ENCODE data around the gene MAP2K6.
A peak's percentile ranks its signal among the peaks of the same experiment; 100 is the strongest.

MAP2K6 gene

DNA sequence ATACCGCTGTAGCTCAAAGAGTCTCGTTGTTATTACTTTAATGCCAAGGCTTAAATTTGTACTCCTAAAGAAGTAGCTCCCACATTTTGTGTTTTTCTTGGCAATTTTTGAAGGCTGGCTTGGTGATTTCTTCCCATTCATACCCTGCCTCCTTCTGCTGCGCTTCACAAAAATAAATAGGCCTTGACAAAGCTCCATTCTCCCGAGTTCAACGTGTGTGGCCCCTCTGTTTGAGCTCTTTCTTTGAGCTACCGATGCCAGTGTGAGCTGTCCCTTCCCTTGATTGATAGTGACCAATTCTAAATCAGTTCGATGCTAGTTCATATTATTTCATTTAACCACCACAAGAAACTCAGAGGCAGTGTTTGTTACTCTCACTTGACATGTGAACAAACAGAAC, 96.8 kb downstream of the MAP2K6 start:
- no peaks in the 10 kb centered on the region for H3K9me3 Mint-ChIP-seq (ENCODE audit: low read depth)
- H3K4me3 Mint-ChIP-seq = no peak overlapping the region
- no peaks in the 10 kb centered on the region for H3K27me3 Mint-ChIP-seq
- peaks cover 7% of the 10 kb centered on the region for H3K4me1 Mint-ChIP-seq (ENCODE audit: low read depth)
- H3K27ac Mint-ChIP-seq = no peak overlapping the region
- peaks cover 20% of the 10 kb centered on the region for H3K36me3 Mint-ChIP-seq

DNA sequence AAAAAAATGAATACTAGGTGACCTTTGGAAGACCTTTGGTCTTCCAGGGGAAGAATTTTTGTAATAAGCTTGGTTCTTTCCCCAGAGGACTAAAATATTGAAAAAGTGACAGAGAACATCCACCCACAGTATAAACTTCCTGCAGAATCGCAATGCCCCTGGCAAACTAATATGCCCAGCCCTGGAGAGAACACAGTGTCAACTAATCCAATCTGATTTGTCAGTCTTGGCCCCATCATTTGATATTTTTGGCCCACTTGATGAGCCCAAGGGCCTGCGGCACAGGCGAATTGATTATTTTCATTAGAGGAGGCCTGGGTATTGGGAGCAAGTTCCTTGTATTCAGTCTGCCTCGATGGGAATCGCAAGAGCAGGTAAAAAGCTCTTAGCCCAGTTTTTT, 98.4 kb downstream of the MAP2K6 start:
- H3K36me3 Mint-ChIP-seq = peaks cover 19% of the 10 kb centered on the region
- no peaks in the 10 kb centered on the region for H3K9me3 Mint-ChIP-seq (ENCODE audit: low read depth)
- H3K27me3 Mint-ChIP-seq = no peaks in the 10 kb centered on the region
- no peak overlapping the region for H3K27ac Mint-ChIP-seq
- H3K4me3 Mint-ChIP-seq = no peak overlapping the region
- H3K4me1 Mint-ChIP-seq (ENCODE audit: low read depth) = peaks cover 7% of the 10 kb centered on the region

DNA sequence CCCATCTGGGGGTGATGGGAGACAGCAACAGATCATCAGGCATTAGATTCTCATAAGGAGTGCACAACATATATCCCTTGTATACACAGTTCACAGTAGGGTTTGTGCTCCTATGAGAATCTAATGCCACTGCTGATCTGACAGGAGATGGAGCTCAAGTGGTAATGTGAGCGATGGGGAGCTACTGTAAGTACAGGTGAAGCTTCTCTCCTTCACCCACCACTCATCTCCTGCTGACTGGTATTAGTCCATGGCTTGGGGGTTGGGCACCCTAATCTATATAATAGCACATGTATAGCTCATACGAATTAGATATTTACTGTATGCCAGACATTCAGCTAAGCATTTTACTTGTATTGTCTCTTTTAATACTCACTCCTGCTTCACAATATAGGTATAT, 101.7 kb downstream of the MAP2K6 start:
- Mint-ChIP-seq H3K9me3 (ENCODE audit: low read depth) (no peaks in the 10 kb centered on the region), H3K4me1 (ENCODE audit: low read depth) (peaks cover 3% of the 10 kb centered on the region), H3K27me3 (no peaks in the 10 kb centered on the region), H3K4me3 (no peak overlapping the region), H3K36me3 (peaks cover 25% of the 10 kb centered on the region), H3K27ac (no peak overlapping the region)

DNA sequence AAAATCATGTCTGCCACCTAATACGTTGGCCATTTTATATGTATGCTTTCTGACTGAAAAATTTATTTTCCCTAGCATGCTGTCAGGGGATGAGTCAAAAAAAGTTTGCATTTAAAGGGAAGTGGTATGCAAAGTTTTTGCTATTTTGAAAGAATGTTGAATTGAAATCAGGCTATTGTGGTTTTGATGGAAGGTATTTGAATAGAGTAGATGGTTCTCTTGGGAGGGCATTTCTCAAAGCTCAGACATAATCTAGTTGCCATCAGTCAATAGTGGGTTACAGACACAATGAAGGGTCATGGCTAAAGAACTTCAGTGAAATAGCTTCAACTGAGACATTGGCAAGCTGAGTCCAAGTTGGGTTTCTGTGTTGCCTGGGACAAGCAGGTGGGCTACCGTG, 102.4 kb downstream of the MAP2K6 start:
- H3K27ac Mint-ChIP-seq = no peak overlapping the region
- no peak overlapping the region for H3K4me3 Mint-ChIP-seq
- H3K4me1 Mint-ChIP-seq (ENCODE audit: low read depth) = peaks cover 3% of the 10 kb centered on the region
- no peaks in the 10 kb centered on the region for H3K9me3 Mint-ChIP-seq (ENCODE audit: low read depth)
- H3K36me3 Mint-ChIP-seq = peaks cover 24% of the 10 kb centered on the region
- no peaks in the 10 kb centered on the region for H3K27me3 Mint-ChIP-seq

DNA sequence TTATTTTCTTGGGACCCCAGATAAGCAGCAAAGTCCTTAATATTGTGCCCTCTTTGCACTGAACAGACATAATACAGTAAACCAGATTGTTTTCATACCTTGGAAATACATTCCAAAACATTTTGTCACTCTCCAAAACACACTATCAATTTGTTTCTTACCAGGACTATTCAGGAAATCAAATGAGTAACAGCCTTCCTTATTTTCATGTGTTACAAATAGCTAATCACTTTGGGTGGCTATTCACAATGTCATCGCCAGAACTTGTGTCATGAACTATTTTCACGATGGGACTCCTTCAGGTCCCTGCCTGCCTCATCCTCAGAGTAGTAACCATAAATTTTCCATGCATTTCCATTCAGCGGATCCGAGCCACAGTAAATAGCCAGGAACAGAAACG, 104.5 kb downstream of the MAP2K6 start:
- Mint-ChIP-seq H3K4me1 (ENCODE audit: low read depth) (no peaks in the 10 kb centered on the region), H3K27me3 (no peaks in the 10 kb centered on the region), H3K4me3 (no peak overlapping the region), H3K9me3 (ENCODE audit: low read depth) (no peaks in the 10 kb centered on the region), H3K36me3 (peaks cover 28% of the 10 kb centered on the region), H3K27ac (no peak overlapping the region)

DNA sequence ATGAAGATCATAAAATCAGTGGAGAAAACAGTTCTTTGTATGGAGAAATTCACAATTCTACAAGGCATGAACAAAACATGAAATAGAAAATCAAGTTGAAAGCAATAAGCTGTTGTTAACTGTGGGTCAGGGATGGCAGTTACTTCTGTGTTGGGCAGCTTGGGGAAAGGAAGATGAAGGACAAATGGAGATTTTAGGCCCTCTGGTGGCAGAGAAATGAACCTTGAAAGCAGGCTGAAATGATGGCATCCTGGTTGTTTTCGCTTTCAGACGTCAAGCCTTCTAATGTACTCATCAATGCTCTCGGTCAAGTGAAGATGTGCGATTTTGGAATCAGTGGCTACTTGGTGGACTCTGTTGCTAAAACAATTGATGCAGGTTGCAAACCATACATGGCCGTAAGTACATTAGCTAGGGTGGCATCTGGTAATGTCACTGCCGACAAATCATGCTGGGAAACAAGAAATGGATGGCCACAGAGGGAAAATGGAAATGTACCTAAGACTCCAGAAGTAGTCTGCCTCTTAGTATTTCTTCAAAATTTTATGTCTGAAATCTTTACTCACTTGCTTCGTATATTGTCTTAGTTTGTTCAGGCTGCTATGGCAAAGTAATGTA, 108.9 kb downstream of the MAP2K6 start:
- H3K9me3 Mint-ChIP-seq (ENCODE audit: low read depth) = no peaks in the 10 kb centered on the region
- H3K27me3 Mint-ChIP-seq = no peaks in the 10 kb centered on the region
- no peak overlapping the region for H3K27ac Mint-ChIP-seq
- H3K4me3 Mint-ChIP-seq = no peak overlapping the region
- H3K4me1 Mint-ChIP-seq (ENCODE audit: low read depth) = no peaks in the 10 kb centered on the region
- peaks cover 36% of the 10 kb centered on the region for H3K36me3 Mint-ChIP-seq

DNA sequence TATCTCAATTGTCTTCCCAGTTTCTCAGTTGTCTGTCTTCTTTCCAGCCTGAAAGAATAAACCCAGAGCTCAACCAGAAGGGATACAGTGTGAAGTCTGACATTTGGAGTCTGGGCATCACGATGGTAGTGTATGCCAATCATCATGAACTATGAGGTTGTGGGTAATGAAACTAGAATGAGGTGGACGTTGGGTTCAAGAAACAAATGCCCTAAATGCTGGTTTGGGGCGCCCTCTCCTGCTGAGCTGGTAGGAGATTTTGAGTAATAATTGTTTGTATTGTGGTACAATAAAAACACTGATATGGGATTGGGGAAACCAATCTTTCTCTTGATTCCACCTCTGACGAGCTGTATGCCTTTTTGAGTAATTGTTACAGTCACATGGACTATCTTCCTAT, 110.4 kb downstream of the MAP2K6 start:
- Mint-ChIP-seq H3K4me1 (ENCODE audit: low read depth) (no peaks in the 10 kb centered on the region), H3K4me3 (no peak overlapping the region), H3K27ac (no peak overlapping the region), H3K27me3 (no peaks in the 10 kb centered on the region), H3K36me3 (peaks cover 28% of the 10 kb centered on the region), H3K9me3 (ENCODE audit: low read depth) (no peaks in the 10 kb centered on the region)

DNA sequence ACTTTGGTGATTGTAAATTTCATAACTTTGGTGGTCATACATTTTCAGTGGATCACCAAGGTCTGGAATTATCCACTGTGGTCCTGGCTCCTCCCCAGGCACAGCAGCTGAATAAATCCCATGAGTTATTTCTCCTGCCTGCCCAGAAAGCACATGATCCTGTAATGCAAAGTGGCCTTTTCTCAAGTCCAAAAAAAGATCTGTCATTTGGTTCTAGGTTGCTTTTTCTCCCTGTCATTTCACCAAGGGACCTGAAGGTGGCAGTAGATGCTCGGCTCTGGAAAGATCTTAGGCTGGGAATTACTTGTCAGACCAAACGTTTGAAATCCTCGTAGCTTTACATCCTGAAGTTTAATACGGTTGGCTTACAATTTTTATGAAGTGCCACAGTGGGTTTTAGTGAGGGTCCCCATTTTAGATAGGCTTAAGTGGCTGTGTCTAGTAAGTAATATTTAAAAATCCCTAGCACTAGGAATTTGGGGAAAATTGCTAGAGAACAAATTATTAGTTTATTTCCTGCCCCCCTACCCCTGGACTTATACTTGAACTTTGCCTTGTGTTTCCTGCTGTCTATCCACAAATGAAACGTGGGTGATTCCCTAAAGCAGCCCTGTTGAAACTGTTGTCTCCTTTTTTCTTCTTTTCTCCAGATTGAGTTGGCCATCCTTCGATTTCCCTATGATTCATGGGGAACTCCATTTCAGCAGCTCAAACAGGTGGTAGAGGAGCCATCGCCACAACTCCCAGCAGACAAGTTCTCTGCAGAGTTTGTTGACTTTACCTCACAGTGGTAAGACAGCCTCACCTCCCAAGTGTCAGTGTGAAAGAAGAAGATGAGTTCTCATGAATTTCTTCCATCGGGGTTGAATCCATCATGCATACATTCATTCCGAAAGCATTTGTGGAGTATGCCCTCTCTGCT, 111.7 kb downstream of the MAP2K6 start:
- peaks cover 21% of the 10 kb centered on the region for H3K36me3 Mint-ChIP-seq
- no peak overlapping the region for H3K4me3 Mint-ChIP-seq
- H3K4me1 Mint-ChIP-seq (ENCODE audit: low read depth) = no peaks in the 10 kb centered on the region
- no peaks in the 10 kb centered on the region for H3K27me3 Mint-ChIP-seq
- H3K27ac Mint-ChIP-seq = no peak overlapping the region
- H3K9me3 Mint-ChIP-seq (ENCODE audit: low read depth) = no peaks in the 10 kb centered on the region

DNA sequence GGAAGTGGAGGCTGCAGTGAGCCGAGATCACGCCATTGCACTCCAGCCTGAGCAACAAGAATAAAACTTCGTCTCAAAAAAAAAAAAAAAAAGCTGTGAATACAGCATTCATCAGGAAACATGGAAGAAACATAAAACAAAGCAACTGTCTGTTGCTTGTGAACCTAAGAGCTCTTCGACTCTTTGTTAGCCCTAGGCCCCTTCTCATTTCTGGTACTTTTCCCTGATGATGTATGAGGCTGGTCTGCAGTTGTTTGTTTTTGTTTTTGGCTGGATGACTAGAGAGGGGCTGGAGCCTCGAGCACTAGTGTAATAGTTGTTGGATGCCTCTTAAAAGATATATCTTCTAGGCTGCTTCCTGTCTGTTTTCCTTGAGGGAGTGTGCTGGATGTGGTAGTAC, 113.5 kb downstream of the MAP2K6 start:
- Mint-ChIP-seq H3K27me3 (no peaks in the 10 kb centered on the region), H3K9me3 (ENCODE audit: low read depth) (no peaks in the 10 kb centered on the region), H3K27ac (no peak overlapping the region), H3K4me1 (ENCODE audit: low read depth) (peaks cover 3% of the 10 kb centered on the region), H3K4me3 (no peak overlapping the region), H3K36me3 (peaks cover 26% of the 10 kb centered on the region)

DNA sequence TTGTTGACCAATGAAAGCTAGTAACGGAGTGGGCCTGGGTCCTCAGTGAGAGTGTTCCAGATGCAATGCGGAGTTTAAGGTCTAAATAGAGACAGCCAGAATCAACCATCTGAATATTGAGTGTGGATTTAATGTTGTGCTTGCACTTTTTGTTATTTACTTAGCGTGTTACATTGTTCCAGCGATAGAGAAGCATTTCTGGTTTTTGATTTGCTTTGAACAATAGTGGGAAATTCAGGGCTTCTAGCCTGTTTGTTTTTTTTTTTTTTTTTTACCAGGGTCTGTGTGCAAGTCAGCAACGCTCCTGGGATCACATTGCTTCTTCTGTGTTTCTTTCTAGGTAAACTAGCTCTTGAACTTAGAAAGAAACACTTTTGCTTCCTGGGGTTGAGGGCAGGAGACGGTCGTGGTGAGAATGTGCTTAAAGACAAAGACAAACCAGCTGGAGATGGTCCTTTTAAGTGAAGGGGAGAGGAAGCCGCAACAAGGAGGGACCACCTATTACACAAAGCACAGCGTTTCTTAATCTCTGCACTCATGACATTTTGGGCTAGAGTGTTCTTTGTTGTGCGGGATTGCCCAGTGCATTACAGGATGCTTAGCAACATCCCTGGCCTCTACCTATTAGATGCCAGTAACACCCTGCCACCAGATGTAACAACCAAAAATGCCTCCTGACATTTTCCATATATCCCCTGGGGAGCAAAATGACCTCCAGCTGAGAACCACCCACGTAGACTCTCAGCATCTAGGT, 119.2 kb downstream of the MAP2K6 start:
- no peaks in the 10 kb centered on the region for H3K9me3 Mint-ChIP-seq (ENCODE audit: low read depth)
- peaks cover 15% of the 10 kb centered on the region for H3K4me1 Mint-ChIP-seq (ENCODE audit: low read depth)
- no peaks in the 10 kb centered on the region for H3K27me3 Mint-ChIP-seq
- no peak overlapping the region for H3K4me3 Mint-ChIP-seq
- H3K27ac Mint-ChIP-seq = peak overlapping the region; percentile 18
- peaks cover 21% of the 10 kb centered on the region for H3K36me3 Mint-ChIP-seq

DNA sequence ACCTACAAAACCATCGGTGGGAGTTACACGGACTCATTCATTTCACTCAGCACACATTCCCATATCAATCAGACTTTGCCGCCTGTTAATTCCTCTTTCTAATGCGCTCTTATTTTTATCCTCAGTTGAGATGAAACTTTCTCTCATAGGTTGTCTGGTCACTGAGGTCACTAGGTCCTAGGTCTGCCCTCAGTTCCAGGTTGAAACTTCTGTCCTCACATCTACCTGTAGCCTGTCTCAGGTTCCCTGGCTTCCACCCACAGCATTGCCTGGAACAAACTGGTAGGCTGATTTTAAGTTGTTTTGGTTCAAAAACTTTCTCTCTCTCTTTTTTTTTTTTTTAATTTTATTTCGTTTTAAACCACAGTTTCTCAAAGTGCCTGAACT, 119.7 kb downstream of the MAP2K6 start:
- Mint-ChIP-seq H3K27me3 (no peaks in the 10 kb centered on the region), H3K27ac (no peak overlapping the region), H3K4me1 (ENCODE audit: low read depth) (peaks cover 15% of the 10 kb centered on the region), H3K9me3 (ENCODE audit: low read depth) (no peaks in the 10 kb centered on the region), H3K4me3 (no peak overlapping the region), H3K36me3 (peaks cover 25% of the 10 kb centered on the region)

DNA sequence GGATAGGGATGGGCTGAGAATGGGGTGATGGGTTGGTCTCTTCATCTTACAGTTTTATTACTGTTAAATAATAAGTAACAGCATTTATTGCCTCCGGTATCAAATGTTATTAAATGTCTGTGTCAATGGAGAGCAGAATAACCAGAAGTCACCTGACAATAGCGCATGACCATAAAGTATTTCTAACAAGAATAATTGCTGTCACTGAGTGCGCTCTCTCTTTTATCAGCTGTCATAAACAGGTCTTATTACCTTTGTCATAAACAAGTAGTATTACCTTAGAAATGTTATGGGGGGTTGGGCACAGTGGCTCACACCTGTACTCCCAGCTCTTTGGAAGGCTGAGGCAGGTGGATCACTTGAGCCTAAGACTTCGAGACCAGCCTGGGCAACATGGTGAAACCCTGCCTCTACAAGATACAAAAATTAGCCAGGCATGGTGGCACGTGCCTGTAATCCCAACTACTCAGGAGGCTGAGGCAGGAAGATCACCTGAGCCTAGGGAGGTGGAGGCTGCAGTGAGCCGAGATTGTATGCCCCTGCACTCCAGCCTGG, 120.6 kb downstream of the MAP2K6 start:
- H3K36me3 Mint-ChIP-seq = peaks cover 28% of the 10 kb centered on the region
- no peaks in the 10 kb centered on the region for H3K27me3 Mint-ChIP-seq
- peaks cover 15% of the 10 kb centered on the region for H3K4me1 Mint-ChIP-seq (ENCODE audit: low read depth)
- no peaks in the 10 kb centered on the region for H3K9me3 Mint-ChIP-seq (ENCODE audit: low read depth)
- H3K27ac Mint-ChIP-seq = peak overlapping the region; percentile 34
- no peak overlapping the region for H3K4me3 Mint-ChIP-seq

DNA sequence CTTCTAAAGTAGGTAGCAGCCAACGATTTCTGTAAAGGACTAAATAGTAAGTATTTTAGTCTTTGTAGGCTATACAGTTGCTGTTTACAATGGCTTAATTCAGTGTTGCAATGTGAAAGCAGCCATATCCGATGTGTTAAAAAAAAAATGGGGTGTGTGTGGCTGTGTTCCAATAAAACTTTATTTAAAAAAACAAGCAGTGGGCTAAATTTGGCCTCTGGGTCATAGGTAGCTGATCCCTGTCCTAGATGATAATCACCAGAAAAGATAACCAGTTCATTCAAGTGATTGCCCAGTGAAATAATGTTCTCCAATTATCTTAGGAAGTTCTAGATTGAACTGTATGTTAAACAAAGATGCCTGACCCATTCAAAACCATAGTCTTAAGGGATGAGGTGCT, 124.3 kb downstream of the MAP2K6 start:
- Mint-ChIP-seq H3K27me3 (no peaks in the 10 kb centered on the region), H3K4me3 (no peak overlapping the region), H3K9me3 (ENCODE audit: low read depth) (no peaks in the 10 kb centered on the region), H3K36me3 (peaks cover 38% of the 10 kb centered on the region), H3K27ac (no peak overlapping the region), H3K4me1 (ENCODE audit: low read depth) (peaks cover 5% of the 10 kb centered on the region)

DNA sequence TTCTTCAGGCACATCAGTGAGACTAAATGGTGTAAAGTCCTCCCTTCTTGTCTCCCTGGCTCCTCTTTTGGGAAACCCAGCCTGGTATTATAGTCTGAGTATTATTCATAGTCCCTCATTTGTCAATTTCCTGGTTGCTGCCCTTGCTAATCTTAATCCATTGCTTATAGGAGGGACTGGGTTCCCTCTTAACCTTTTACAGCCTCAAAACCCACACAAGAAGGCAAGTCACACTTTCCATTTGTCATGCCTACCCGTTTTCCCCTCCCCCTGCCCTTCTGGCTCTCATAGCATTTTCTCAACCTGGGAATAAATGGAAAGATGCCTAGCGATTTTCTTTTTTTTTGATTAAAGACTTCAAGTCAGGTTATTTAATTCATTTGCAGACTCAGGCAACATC, 124.8 kb downstream of the MAP2K6 start:
- no peaks in the 10 kb centered on the region for H3K27me3 Mint-ChIP-seq
- peaks cover 40% of the 10 kb centered on the region for H3K36me3 Mint-ChIP-seq
- no peak overlapping the region for H3K4me3 Mint-ChIP-seq
- H3K27ac Mint-ChIP-seq = no peak overlapping the region
- H3K4me1 Mint-ChIP-seq (ENCODE audit: low read depth) = peaks cover under 1% of the 10 kb centered on the region
- no peaks in the 10 kb centered on the region for H3K9me3 Mint-ChIP-seq (ENCODE audit: low read depth)

DNA sequence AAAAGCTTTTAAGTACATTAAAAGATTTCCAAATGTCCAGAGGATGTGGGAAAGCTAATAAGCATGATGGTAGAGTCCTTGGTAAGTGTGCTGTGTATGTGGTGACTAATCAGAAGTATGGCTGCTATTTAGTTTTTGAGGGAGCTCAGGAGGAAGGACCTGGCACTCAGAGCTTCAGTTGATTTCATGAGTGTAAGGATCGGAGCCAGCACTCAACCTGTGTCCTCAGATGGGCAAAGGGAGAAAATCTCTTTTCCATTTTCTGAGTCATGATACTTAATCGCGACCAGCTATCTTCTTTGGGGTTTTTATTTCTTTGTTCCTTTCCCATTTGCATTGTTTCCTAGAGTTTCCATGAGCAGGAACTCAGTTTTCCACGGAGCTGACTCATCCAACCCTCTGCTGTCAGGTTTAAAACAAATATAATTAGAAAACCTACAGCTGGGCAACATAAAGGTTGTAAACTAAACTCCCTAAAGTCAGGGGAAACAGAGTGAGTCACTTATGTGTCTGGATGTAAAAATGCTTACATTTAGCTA, 125.4 kb downstream of the MAP2K6 start:
- no peaks in the 10 kb centered on the region for H3K9me3 Mint-ChIP-seq (ENCODE audit: low read depth)
- H3K36me3 Mint-ChIP-seq = peaks cover 42% of the 10 kb centered on the region
- no peaks in the 10 kb centered on the region for H3K27me3 Mint-ChIP-seq
- no peak overlapping the region for H3K27ac Mint-ChIP-seq
- no peaks in the 10 kb centered on the region for H3K4me1 Mint-ChIP-seq (ENCODE audit: low read depth)
- no peak overlapping the region for H3K4me3 Mint-ChIP-seq
